ES-I3 (cell line): ENCODE measurements around the gene CCDC197.

Experiments used
- H3K36me3 ChIP-seq: 2 replicates; pipeline ENCODE4 v1.6.1; 2013; ENCODE audit warnings: mild to moderate bottlenecking, low read length, control low read depth, moderate library complexity; ENCODE audit not compliant: insufficient read depth
- H3K4me1 ChIP-seq: 2 replicates; pipeline ENCODE4 v1.6.1; 2013; ENCODE audit warnings: mild to moderate bottlenecking, control low read depth, low read length; ENCODE audit not compliant: insufficient read depth
- H3K9ac ChIP-seq: 2 replicates; pipeline ENCODE4 v1.6.1; 2013; ENCODE audit warnings: low read depth, mild to moderate bottlenecking, low read length, moderate library complexity
- H3K9me3 ChIP-seq: 2 replicates; pipeline ENCODE4 v1.6.1; 2013; ENCODE audit warnings: mild to moderate bottlenecking, low read length, moderate library complexity; ENCODE audit not compliant: control insufficient read depth, insufficient read depth

The CCDC197 gene

GRCh38 chr14:94040247-94040646, 43.1 kb downstream of the CCDC197 start:
- Histone ChIP-seq H3K9ac (no peak overlapping the region), H3K36me3 (no peaks in the 10 kb centered on the region; the same call in 1 of the 2 replicates), H3K4me1 (no peaks in the 10 kb centered on the region), H3K9me3 (no peaks in the 10 kb centered on the region)

GRCh38 chr14:94040796-94041195, 43.7 kb downstream of the CCDC197 start:
- Histone ChIP-seq H3K36me3 (no peaks in the 10 kb centered on the region; the same call in 1 of the 2 replicates), H3K9ac (no peak overlapping the region), H3K4me1 (no peaks in the 10 kb centered on the region), H3K9me3 (no peaks in the 10 kb centered on the region)

- Histone ChIP-seq H3K36me3 (peaks cover 4% of the 10 kb centered on the region), H3K4me1 (no peaks in the 10 kb centered on the region), H3K9ac (no peak overlapping the region), H3K9me3 (no peaks in the 10 kb centered on the region)
Measured at GRCh38 chr14:94041551-94042346, 44.6 kb downstream of the CCDC197 start.

DNA sequence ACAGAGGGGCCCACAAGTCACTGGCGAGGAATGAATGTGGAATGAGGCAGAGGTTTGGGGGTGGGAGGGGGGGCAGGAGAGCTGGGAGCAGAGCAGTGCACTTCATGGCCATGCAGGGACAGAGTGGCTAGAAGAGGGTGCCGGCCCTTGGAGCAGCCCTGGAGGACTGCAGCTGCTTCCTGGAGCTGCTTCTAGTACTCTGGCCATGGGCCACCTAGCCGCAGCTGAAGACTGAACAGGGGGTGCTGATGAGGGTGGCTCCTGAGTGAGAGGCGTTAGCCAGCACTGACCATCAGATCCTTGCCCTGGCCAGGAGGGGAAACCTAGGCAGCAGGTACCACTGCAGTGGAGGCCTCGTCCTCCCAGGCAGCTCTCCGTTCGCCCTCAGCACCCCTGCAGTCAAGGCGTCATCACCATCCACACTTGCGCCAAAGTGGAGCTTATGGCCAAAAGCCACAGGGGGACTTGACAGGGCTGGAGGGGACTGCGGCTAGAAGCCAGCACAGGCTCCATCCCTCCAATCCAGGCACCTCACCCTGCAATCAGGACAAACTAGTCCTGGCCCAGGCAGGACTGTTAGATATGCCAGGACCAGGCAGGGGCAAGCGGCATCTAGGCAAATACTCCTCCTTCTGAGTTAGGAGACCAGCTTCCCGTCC, 45.5 kb downstream of the CCDC197 start:
- Histone ChIP-seq H3K36me3 (peaks cover 4% of the 10 kb centered on the region), H3K9me3 (no peaks in the 10 kb centered on the region), H3K9ac (no peak overlapping the region), H3K4me1 (no peaks in the 10 kb centered on the region)

DNA sequence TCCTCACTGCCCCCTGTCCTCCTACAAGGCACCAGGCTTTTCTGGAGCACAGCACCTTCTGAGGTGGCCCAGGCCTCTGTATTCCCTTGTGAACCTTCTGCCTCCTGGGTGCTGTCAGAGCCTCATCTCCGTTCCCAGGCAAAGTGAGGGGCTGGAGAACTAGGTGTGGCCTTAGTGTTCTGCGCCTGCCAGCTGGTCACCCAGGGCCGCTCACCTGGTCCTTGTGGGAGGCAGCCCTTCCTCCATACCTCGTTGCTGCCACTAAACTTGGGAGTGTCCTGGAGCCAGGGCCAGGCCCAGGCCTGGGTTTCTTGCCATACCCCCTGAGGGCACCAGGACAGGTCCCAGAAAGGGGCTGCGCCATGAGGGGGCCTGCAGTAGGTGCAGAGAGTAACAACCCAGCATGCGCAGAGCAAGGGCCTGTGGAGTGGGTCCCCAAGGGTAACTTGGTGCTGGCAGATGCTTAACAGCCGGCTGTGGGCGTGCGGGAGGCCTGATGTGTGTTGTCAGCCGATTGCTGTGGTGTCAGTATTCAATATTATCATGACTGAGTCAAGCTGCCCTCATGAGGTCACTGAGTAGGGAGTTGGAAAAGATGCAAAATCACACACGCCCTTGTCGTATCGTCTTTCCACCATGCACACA, 46.1 kb downstream of the CCDC197 start:
- H3K4me1 ChIP-seq, result no peaks in the 10 kb centered on the region
- peaks cover 10% of the 10 kb centered on the region for H3K36me3 ChIP-seq
- H3K9me3 ChIP-seq, result no peaks in the 10 kb centered on the region
- H3K9ac ChIP-seq, result no peak overlapping the region

DNA sequence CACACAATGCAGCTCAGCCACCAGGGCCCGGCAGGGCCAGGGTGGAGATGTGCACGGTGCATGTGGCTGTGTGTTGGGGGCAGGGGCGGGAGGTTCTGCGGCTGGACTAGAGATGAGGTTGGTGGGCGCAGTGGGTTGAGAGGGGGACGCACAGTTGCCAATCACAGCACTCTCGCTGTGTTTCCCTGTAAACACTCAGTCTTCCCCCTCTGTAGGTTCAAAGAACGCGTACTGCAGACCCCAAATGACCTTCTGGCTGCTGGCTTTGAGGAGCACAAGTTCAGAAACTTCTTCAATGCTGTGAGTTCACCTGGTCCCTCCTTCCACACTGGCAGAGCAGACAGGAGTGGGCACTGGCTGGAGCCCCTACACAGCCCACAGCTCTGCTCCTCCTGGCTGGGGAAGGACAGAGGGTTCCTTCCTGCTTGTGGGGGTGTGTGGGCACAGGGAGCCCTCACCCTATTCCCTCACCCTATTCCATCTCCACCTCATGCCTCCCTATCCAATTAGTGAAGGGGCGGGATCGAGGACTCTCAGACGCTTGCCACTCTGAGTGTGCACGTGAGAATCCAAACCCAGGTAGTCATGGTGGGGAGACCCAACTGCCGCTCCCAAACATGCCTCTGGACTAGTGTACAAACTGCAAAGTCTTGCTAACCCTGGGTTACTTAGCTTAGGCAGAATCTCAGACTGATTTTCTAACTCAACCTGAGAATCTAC, 46.8 kb downstream of the CCDC197 start:
- no peaks in the 10 kb centered on the region for H3K9me3 ChIP-seq
- no peak overlapping the region for H3K9ac ChIP-seq
- no peaks in the 10 kb centered on the region for H3K4me1 ChIP-seq
- H3K36me3 ChIP-seq, result peaks cover 10% of the 10 kb centered on the region

GRCh38 chr14:94044476-94045091, 47.5 kb downstream of the CCDC197 start:
- Histone ChIP-seq H3K36me3 (peaks cover 10% of the 10 kb centered on the region), H3K4me1 (no peaks in the 10 kb centered on the region)

DNA sequence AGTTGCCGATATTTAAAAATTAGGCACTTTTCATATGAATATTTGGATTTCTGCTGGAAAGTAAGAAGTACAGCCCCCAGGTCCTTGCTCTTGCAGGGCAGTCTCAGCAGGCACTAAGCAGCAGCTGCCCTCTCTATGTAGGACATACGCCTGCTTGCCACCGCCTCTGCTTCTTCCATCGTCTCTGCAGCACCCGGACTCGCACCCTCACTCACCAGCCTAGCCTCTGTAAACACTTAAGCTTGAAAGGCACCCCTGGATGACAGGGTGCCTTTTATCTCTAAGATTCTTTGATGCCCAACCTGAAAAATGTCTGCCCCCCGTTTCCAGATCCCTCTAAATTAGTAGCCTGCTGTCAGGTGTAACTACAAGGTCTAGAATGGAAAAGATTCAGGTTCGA, 48.0 kb downstream of the CCDC197 start:
- Histone ChIP-seq H3K9me3 (no peaks in the 10 kb centered on the region), H3K4me1 (no peaks in the 10 kb centered on the region), H3K9ac (no peak overlapping the region), H3K36me3 (peaks cover 10% of the 10 kb centered on the region)

More at GRCh38 chr14:94044476-94045091, 47.5 kb downstream of the CCDC197 start:
- no peaks in the 10 kb centered on the region for H3K9me3 ChIP-seq
- no peak overlapping the region for H3K9ac ChIP-seq

GRCh38 chr14:94045563-94046345, 48.7 kb downstream of the CCDC197 start:
- Histone ChIP-seq H3K36me3 (peaks cover 14% of the 10 kb centered on the region), H3K9ac (no peak overlapping the region), H3K4me1 (no peaks in the 10 kb centered on the region), H3K9me3 (no peaks in the 10 kb centered on the region)

- H3K4me1 ChIP-seq, result no peaks in the 10 kb centered on the region
- peaks cover 22% of the 10 kb centered on the region for H3K36me3 ChIP-seq
- H3K9me3 ChIP-seq, result no peaks in the 10 kb centered on the region
- H3K9ac ChIP-seq, result no peak overlapping the region
Measured at GRCh38 chr14:94046696-94047250, 49.7 kb downstream of the CCDC197 start.

GRCh38 chr14:94047581-94047980, 50.5 kb downstream of the CCDC197 start:
- no peaks in the 10 kb centered on the region; the same call in 1 of the 2 replicates for H3K4me1 ChIP-seq
- no peaks in the 10 kb centered on the region for H3K9me3 ChIP-seq
- no peak overlapping the region for H3K9ac ChIP-seq
- peaks cover 25% of the 10 kb centered on the region for H3K36me3 ChIP-seq

GRCh38 chr14:94048691-94049624, 51.9 kb downstream of the CCDC197 start:
- Histone ChIP-seq H3K36me3 (peaks cover 25% of the 10 kb centered on the region), H3K4me1 (no peaks in the 10 kb centered on the region; the same call in 1 of the 2 replicates), H3K9me3 (no peaks in the 10 kb centered on the region), H3K9ac (no peak overlapping the region)
